PC-9 (cell line): ENCODE data around the gene LEKR1.

Experiments used
- CTCF ChIP-seq: fragments of 200-600 bp; sonication (generic); conservative IDR thresholded peaks from 2 replicates; pipeline ENCODE4 v1.6.1; 2017; ENCODE audit warnings: mixed run types, antibody characterized with exemption, mild to moderate bottlenecking, moderate library complexity
- EZH2 ChIP-seq: fragments of 200-600 bp; sonication (generic); IDR thresholded peaks from 2 replicates; pipeline ENCODE4 v1.8.0; 2017; ENCODE audit warnings: antibody characterized with exemption, low read depth

- TF ChIP-seq CTCF = no peak
- TF ChIP-seq EZH2 = no peak
These were observed 72.2 kb downstream of the LEKR1 start for GRCh38 chr3:156898296-156898880.
